HG02970 (cell line): ENCODE results near the gene LRRTM3.

Experiments
- ATAC-seq: cut with Tn5 transposase; IDR thresholded peaks from one replicate; pipeline ENCODE4 v1.9.1; 2021; ENCODE audit warnings: mild to moderate bottlenecking, moderate library complexity, moderate number of reproducible peaks; ENCODE audit not compliant: unreplicated experiment, low FRiP score

The LRRTM3 gene

DNA sequence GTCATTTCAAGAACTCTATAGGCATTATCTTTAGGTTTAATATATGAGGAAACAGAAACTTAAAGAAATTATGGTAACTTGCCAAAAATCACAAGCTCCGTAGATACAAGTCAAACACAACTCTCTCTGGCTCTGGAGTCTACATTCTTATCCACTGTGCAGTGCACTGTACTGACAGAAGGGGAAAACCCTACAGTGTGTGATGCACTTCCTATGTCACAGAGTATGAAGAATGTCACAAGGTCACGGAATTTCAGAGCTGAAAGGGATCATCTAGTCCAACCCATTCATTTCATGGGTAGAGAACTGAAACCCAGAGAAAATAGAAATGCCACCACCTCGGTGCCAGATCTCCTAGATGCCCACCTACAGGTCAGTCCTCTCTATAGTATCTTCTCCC lies 86.1 kb downstream of the LRRTM3 start:
- ATAC-seq, result no peak

DNA sequence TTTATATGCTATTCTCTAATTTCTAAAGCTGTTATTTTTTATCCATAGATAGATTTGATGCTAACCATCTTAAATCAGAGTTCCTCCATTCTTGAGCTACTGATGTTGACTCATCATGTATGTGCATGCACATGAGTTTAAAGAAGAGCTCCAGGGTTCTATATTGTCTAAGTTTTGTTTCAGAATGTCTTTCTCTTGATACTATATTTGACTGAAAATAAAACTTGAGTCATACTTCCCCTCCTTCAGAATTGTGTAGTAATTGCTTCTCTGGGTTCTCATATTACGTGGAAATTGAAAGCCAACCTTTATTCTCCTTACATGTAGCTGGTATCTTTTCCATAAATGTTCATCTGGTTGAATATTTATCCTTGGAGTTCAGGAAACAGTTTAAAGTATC lies 89.4 kb downstream of the LRRTM3 start:
- no peak for ATAC-seq

DNA sequence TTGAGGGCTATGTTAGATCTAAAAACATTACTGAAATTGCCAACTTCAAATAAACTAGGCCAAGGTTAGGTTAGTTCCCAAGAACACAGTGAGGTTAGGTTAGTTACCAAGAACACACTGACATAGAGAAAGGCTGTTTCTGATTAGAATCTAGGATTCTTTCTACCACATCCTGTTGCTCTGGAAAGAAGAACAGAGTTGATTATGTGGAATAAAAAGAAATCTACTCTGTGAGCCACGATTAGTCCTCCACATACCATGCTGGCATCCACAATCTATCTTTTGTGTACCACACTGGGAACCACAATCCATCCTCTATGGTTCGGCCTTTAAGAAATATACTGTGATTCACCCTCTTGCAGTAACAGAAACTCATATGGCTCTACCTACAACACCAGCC lies 91.4 kb downstream of the LRRTM3 start:
- ATAC-seq, result no peak

DNA sequence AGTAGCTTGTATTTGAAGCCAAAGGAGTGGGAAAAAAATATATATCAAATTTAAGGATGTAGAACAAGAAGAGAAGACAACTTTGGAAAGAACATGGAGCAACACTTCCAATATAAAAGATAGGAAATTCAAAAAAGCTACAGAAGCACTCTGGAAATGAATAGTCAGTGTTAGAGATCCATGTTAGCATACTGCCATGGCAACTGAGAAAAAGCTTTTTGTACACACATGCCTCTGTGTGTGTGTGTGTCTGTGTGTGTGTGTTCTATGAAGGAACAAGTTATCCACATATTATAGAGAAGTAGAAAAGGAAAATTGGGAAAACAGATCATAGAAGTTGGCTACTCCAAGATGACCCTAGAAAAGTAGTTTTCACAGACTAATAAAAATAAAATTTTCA lies 96.3 kb downstream of the LRRTM3 start:
- no peak for ATAC-seq

GRCh38 chr10:67033878-67034277 lies 108.0 kb downstream of the LRRTM3 start:
- ATAC-seq, result no peak

GRCh38 chr10:67036808-67037207 lies 111.0 kb downstream of the LRRTM3 start:
- no peak for ATAC-seq

- ATAC-seq, result no peak
These were observed 117.2 kb downstream of the LRRTM3 start for GRCh38 chr10:67043041-67043440.

GRCh38 chr10:67045404-67045803 lies 119.6 kb downstream of the LRRTM3 start:
- ATAC-seq, result no peak

- ATAC-seq, result no peak
These were observed 120.7 kb downstream of the LRRTM3 start for GRCh38 chr10:67046507-67046906.

DNA sequence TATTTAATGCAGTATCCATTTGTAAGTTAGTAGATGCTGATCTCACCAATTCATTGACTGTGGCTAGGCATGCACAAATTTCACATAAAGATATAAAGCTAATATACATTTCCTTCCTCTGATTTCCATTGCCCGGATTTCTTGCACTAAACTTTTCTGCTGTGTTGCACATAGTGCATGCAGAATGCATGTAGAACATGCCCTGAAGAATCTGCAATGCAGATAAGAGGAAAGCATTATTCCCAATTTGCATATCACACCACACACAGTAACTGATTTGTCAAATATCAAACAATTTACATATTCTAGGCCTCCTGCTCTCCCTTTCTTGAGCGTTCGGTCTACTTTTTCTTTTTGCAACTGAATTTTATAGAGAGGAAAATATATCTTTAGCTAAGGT lies 124.2 kb downstream of the LRRTM3 start:
- no peak for ATAC-seq

DNA sequence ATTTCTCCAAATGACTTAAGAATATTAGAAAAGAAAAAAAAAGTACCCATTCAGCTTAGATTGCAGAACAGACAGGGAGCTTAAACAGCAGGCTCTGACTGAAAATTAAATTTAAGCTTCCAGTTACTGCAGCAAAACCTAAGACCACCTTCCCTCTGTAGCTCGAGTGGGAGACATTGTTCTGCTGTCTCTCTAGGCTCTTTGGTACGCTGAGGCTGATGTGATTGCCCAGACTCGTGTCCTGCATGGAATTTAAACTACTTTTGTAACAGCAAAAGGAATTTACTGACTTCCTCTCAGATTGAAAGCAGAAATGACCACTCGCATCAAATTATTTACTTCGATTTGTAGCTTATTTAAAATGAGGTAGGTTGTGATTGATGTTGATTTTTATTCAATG lies 124.6 kb downstream of the LRRTM3 start:
- ATAC-seq, result no peak

- ATAC-seq, result no peak
These were observed 146.8 kb downstream of the LRRTM3 start for GRCh38 chr10:67072654-67073053.

GRCh38 chr10:67075491-67075971 lies 149.7 kb downstream of the LRRTM3 start:
- no peak for ATAC-seq

GRCh38 chr10:67076144-67076543 lies 150.3 kb downstream of the LRRTM3 start:
- no peak for ATAC-seq

GRCh38 chr10:67077376-67077775 lies 151.5 kb downstream of the LRRTM3 start:
- no peak for ATAC-seq

DNA sequence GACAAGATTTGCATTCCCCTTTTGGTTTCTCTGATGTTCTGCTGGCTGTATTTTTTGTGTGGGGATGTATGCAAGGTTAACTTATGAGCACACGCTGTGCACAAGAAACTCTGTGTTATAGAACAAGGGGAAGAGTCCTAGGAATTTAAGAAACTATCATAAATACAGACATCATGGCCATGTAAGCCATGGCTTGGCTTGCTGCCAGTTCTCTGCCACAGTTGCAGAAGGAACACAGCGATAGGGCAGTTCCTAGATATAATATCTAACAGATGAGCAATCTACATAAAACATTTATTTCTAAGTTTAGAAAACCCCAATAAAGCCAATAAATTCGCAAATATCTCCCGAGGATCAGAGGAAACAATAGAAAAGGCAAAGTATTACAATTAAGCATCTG lies 153.3 kb downstream of the LRRTM3 start:
- ATAC-seq, result no peak

- no peak for ATAC-seq
These were observed 160.7 kb downstream of the LRRTM3 start for GRCh38 chr10:67086327-67087134.

- ATAC-seq, result no peak
These were observed 161.2 kb downstream of the LRRTM3 start for GRCh38 chr10:67087135-67087425.

GRCh38 chr10:67088036-67088435 lies 162.2 kb downstream of the LRRTM3 start:
- no peak for ATAC-seq

DNA sequence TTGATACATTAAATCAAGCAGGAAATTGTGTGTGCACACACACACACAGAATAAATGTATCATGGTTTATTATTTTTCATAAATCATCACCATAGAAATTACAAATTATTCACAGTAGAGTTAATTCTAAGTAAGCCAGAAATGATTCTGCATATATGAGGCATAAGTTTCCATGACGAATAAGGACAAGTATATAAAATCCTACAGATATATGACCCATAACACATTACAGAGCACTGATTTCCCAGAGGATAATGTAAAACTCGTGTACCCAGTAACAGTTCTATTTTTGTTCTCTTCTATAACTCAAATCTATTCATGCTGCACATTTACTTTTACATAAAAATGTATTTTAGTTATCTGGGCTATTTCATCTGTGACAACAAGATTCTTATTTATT lies 169.7 kb downstream of the LRRTM3 start:
- no peak for ATAC-seq

GRCh38 chr10:67098461-67098860 lies 172.6 kb downstream of the LRRTM3 start:
- ATAC-seq, result no peak

- ATAC-seq, result no peak
These were observed 175.1 kb downstream of the LRRTM3 start for GRCh38 chr10:67100951-67101350.

DNA sequence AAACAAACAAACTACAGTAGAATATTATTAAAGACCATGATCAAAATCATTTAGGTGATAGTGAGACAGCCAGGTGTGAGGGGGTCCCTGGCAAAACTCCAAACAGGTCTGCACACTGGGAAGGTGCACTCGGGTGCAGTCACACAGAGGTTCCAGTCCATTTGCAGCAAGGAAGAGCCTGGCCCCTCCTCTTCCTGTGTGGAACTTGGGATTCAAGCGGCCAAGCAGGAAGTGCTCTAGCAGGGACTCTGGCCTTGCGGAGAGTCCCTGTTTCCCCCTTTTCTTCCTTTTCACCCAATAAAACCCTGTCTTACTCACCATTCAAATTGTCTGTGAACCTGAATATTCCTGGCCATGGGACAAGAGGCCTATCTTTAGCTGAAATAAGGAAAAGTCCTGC lies 181.8 kb downstream of the LRRTM3 start:
- ATAC-seq, result no peak
